ENCODE results near the gene CDC25A. TPM values are rescaled to one million over a fixed set of nuclear protein-coding genes. Genes with fewer than 3 reads are reported as not detected.

The CDC25A gene
- total and polyA plus RNA-seq, 2 of the 8 experiments (the other 6 are each of a cell fraction or from before 2014, with no cell fraction given): 20.7 to 62.1 TPM

DNA sequence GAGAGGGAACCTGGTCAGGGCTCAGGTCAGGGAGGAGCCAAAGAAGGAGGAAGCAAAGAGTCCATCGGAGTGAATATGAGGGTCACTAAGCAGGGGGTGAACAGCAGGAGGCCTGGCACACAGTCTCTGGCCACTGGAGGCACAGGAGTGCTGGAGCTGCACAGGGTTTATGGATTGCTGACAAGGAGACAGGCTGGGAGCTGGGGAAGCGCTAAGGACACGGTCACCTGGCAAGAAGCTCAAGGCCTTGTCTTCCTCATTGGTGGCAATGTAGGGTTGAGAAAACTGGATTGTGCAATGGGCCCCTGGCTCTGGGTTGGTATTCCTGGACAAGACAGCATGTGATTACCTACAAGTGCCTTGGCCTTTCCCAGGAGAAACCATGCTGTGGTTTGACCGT is 29.2 kb upstream of the CDC25A start:
- Histone ChIP-seq H2AK5ac (ENCODE audit: low read depth, low read length) (0 out of 2 replicates have a peak overlapping the region, but pooled peaks have one; percentile 1), H3K4me3 (ENCODE audit: extremely low read depth in 1 of 4, insufficient read depth in 2 of 4, low read depth in 3 of 4, low read length in 4 of 4) (no peak overlapping the region), H3K56ac (replicated peaks; ENCODE audit: insufficient read length, low read depth, low read length) (no peak overlapping the region), H3K4ac (replicated peaks; ENCODE audit: insufficient read length, low read depth, low read length) (no peak overlapping the region), H4K91ac (replicated peaks; ENCODE audit: insufficient read length, low read length) (no peak overlapping the region), H3K79me1 (ENCODE audit: low read depth, low read length) (no peaks in the 10 kb centered on the region), H3K9me3 (ENCODE audit: insufficient read depth in 2 of 2, low read depth in 1 of 2, low read length in 1 of 2) (no peaks in the 10 kb centered on the region), H3K9ac (replicated peaks in 1 of 4; ENCODE audit: extremely low read depth in 1 of 4, low read depth in 3 of 4, low read length in 3 of 4) (no peak overlapping the region), H2BK20ac (ENCODE audit: low read length) (no peak overlapping the region), H2AFZ (ENCODE audit: low read length) (no peak overlapping the region), H2BK15ac (ENCODE audit: low read length) (no peak overlapping the region), H3K23ac (ENCODE audit: insufficient read length) (no peak overlapping the region), H3K27me3 (replicated peaks in 1 of 4; ENCODE audit: control insufficient read depth in 3 of 4, extremely low read depth in 1 of 4, insufficient read depth in 3 of 4, low read length in 3 of 4) (0 out of 7 replicates have a peak, but pooled peaks cover 0 to 4% (median 0%) of the 10 kb centered on the region in 4 experiments), H3K4me2 (ENCODE audit: insufficient read depth in 1 of 2, low read depth in 2 of 2, low read length in 2 of 2) (no peak overlapping the region), H4K5ac (ENCODE audit: insufficient read length, low read depth, low read length) (no peak overlapping the region), H3K27ac (ENCODE audit: low read depth, low read length) (no peak overlapping the region), H4K20me1 (replicated peaks in 1 of 2; ENCODE audit: control insufficient read depth in 1 of 2, insufficient read depth in 2 of 2, low read length in 2 of 2) (no peaks in the 10 kb centered on the region), H3K18ac (ENCODE audit: extremely low read depth, low read length) (no peak overlapping the region), H3K79me2 (ENCODE audit: control insufficient read depth in 1 of 2, insufficient read depth in 2 of 2, low read length in 2 of 2) (no peaks in the 10 kb centered on the region), H4K8ac (ENCODE audit: extremely low read depth, insufficient read depth, low read length) (no peak overlapping the region), H2BK12ac (ENCODE audit: low read depth, low read length) (no peak overlapping the region), H2BK120ac (replicated peaks; ENCODE audit: low read depth, low read length) (no peak overlapping the region), H3K23me2 (ENCODE audit: low read depth, low read length) (no peaks in the 10 kb centered on the region), H2BK5ac (ENCODE audit: low read depth, low read length) (no peak overlapping the region), H3K36me3 (ENCODE audit: control insufficient read depth in 2 of 4, insufficient read depth in 4 of 4, low read length in 3 of 4) (no peaks in the 10 kb centered on the region), H3K14ac (ENCODE audit: insufficient read length) (no peak overlapping the region), H3K4me1 (replicated peaks in 1 of 4; ENCODE audit: control insufficient read depth in 3 of 4, insufficient read depth in 4 of 4, low read length in 3 of 4) (no peaks in the 10 kb centered on the region)
- POLR2A ChIA-PET (ENCODE audit: partially characterized antibody): interaction anchor here (0.6 to 1.9 kb wide), 3 partner anchors 14 to 35 kb away, joined by 3 to 4 read pairs (median 3); no protein-coding TSS in a partner anchor
- no peak for FAIRE-seq
- TF ChIP-seq EP300 (IDR thresholded peaks at IDR 0.05; ENCODE audit: borderline replicate concordance in 1 of 2, low read depth in 2 of 2, low read length in 2 of 2): no peak
- WGBS, 2 experiments (ENCODE audit: extremely low coverage in 1 of 2, insufficient coverage in 1 of 2, insufficient read length in 1 of 2, insufficient replicate concordance in 2 of 2, low coverage in 1 of 2, low lambda C conversion rate in 2 of 2, missing lambda C conversion rate in 1 of 2): 95% methylated on average over 4 of the region's 4 CpGs; no CpG with 5 or more reads in 1 of the 2 experiments
- CTCF ChIA-PET (ENCODE audit: partially characterized antibody): interaction anchor here (1.4 kb wide), 1 partner anchor 23 kb away, joined by 4 read pairs; no protein-coding TSS in a partner anchor
- no peak for DNase-seq (ENCODE audit: low read depth in 1 of 2, low spot score in 2 of 2)

Measured in H1 (cell line).